ENCODE measurements around the gene LILRB2. TPM values are rescaled to one million over a fixed set of nuclear protein-coding genes. Genes with fewer than 3 reads are reported as not detected.
"Not testable (repeated sequence)": the region's sequence is repeated elsewhere in the genome, so short reads cannot be mapped to it uniquely, and the experiment has no call there.

The LILRB2 gene
- total RNA-seq, 1 experiment from 2014 or later, result not detected

DNA sequence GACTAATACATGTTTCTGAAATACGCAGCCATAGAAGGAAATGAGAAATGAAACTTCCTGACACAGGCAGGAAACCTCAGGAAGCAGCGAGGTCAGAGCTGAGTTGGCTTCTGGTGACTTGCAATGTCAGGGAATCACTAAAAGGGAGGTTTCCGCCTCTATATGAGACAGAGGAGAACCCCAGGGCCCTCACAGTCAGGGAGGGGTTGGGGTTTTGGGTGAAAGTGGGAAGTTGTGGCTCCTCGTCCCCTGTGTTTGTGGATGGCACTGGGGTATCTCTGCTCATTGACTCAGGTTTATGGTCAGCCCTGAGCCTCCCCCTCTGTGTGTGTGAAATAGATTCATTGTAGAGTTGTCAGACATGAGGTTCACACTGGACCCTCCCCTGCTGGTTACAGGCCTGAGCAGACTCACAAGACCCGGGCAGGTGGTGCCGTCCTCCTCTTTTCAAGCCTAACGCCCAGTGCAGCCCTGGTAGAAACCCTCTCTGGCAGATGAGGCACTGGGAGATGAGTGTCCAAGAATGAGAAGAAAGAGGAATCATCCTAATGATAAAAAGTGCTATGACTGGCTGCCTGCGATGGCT is 32.8 kb downstream of the LILRB2 start:
- BruUV-seq (replicated peaks), result no TSS peak
- DNase-seq, result no peak

DNA sequence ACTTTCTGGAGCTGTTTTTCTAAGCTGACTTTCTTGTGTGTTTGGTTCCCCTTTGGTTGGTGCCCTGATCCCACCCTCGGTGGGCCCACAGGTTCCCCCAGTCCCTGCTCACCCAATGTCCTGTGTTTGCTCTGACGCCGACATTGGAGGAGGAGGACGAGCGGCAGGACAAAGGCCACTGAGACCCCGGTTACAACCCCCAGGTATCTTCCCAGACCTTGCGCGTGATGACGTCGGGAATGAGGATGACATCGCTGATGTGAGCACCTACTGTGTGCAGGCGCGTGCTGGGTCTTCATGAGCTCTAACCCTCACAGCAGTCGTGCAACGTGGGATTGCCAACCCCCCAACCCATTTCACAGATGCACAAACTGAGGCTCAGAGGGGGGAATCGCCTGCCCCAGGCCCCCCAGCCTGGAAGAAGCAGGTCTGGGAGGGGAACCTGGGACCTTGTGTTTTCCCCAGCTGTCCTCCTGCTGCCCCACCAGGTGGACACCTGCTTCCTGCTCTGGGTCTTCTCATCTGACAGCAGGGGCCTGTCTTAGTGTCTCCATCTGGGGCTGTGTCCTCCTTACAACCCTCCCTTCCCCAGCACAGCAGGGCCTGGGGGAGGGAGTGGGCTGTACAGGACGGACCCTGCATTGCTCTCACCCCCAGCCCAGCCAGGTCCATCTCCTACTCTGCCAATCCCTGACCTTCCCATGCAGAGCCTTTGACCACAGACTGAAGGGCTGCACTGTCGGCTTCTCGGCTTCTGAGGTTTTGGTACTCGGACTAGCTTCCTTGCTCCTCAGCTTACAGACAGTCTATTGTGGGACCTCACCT is 33.6 kb downstream of the LILRB2 start:
- no peaks in the 10 kb centered on the region for H3K36me3 ChIP-seq (ENCODE audit: control insufficient read depth, insufficient read depth, low read length)
- H3K27ac Mint-ChIP-seq (ENCODE audit: unreplicated experiment), result no peak overlapping the region
- H3K4me3 Mint-ChIP-seq (ENCODE audit: unreplicated experiment), result no peak overlapping the region
- POLR2A ChIA-PET, result no interaction called here
- H3K4me1 Mint-ChIP-seq (ENCODE audit: low read depth, unreplicated experiment), result no peaks in the 10 kb centered on the region
- no peaks in the 10 kb centered on the region for H3K9me3 ChIP-seq
- no peaks in the 10 kb centered on the region for H3K36me3 Mint-ChIP-seq (ENCODE audit: insufficient read depth, unreplicated experiment)
- no peaks in the 10 kb centered on the region for H3K27me3 ChIP-seq (replicated peaks; ENCODE audit: control insufficient read depth, insufficient read depth, low read length)
- H3K27me3 Mint-ChIP-seq (ENCODE audit: insufficient read depth, unreplicated experiment), result peaks cover 23% of the 10 kb centered on the region
- CTCF ChIA-PET, result no interaction called here
- no peak overlapping the region for H3K4me3 ChIP-seq (ENCODE audit: low read depth, low read length)
- DNase-seq, result no peak
- H3K9me3 Mint-ChIP-seq (ENCODE audit: unreplicated experiment), result no peaks in the 10 kb centered on the region
- TF ChIP-seq, protein P1, sequence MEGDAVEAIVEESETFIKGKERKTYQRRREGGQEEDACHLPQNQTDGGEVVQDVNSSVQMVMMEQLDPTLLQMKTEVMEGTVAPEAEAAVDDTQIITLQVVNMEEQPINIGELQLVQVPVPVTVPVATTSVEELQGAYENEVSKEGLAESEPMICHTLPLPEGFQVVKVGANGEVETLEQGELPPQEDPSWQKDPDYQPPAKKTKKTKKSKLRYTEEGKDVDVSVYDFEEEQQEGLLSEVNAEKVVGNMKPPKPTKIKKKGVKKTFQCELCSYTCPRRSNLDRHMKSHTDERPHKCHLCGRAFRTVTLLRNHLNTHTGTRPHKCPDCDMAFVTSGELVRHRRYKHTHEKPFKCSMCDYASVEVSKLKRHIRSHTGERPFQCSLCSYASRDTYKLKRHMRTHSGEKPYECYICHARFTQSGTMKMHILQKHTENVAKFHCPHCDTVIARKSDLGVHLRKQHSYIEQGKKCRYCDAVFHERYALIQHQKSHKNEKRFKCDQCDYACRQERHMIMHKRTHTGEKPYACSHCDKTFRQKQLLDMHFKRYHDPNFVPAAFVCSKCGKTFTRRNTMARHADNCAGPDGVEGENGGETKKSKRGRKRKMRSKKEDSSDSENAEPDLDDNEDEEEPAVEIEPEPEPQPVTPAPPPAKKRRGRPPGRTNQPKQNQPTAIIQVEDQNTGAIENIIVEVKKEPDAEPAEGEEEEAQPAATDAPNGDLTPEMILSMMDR (IDR thresholded peaks at IDR 0.05; ENCODE audit: insufficient read depth in 1 of 2, low read depth in 1 of 2, low read length in 1 of 2, severe bottlenecking in 1 of 2, unreplicated experiment in 1 of 2), result no peak
- intact Hi-C loops (cut with micrococcal nuclease; ENCODE audit: unreplicated experiment), result no loop called here
- BruUV-seq (replicated peaks), result no TSS peak
- H3K4me1 ChIP-seq, result no peaks in the 10 kb centered on the region

More for the DNA sequence above, 32.8 kb downstream of the LILRB2 start:
- Mint-ChIP-seq H3K36me3 (ENCODE audit: insufficient read depth, unreplicated experiment) (no peaks in the 10 kb centered on the region), H3K9me3 (ENCODE audit: unreplicated experiment) (no peaks in the 10 kb centered on the region), H3K27ac (ENCODE audit: unreplicated experiment) (no peak overlapping the region), H3K4me1 (ENCODE audit: low read depth, unreplicated experiment) (no peaks in the 10 kb centered on the region), H3K27me3 (ENCODE audit: insufficient read depth, unreplicated experiment) (peaks cover 28% of the 10 kb centered on the region), H3K4me3 (ENCODE audit: unreplicated experiment) (no peak overlapping the region)
- intact Hi-C loops (cut with micrococcal nuclease; ENCODE audit: unreplicated experiment), result no loop called here
- Histone ChIP-seq H3K4me3 (ENCODE audit: low read depth, low read length) (no peak overlapping the region), H3K27me3 (replicated peaks; ENCODE audit: control insufficient read depth, insufficient read depth, low read length) (no peaks in the 10 kb centered on the region), H3K4me1 (no peaks in the 10 kb centered on the region), H3K9me3 (no peaks in the 10 kb centered on the region), H3K36me3 (ENCODE audit: control insufficient read depth, insufficient read depth, low read length) (no peaks in the 10 kb centered on the region)
- TF ChIP-seq, protein P1 (IDR thresholded peaks at IDR 0.05; ENCODE audit: insufficient read depth in 1 of 2, low read depth in 1 of 2, low read length in 1 of 2, severe bottlenecking in 1 of 2, unreplicated experiment in 1 of 2), result no peak
- ChIA-PET POLR2A (no interaction called here), CTCF (no interaction called here)

DNA sequence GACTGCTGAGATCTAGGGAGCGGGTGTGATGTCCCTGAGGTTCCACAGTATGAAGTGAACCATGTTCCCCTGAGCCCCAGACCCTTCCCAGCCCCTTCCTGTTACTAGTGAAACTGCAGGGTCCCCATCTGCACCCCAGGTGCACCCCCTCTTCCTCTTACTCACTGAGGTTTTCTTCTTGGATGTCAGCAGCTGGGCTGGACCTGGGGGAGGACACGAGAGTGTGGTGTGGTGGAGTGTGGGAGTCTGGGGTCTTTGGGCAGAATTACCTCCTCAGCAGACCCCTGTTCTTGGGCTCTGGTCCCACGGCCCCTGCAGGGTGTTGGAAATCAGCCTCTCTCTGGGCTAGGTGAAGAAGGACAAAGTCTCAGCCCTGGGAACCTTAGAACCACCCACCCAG is 35.0 kb downstream of the LILRB2 start:
- H3K27me3 ChIP-seq (replicated peaks; ENCODE audit: control insufficient read depth, insufficient read depth, low read length), result no peaks in the 10 kb centered on the region
- TF ChIP-seq, protein P1 (IDR thresholded peaks at IDR 0.05; ENCODE audit: insufficient read depth in 1 of 2, low read depth in 1 of 2, low read length in 1 of 2, severe bottlenecking in 1 of 2, unreplicated experiment in 1 of 2), result no peak
- H3K9me3 ChIP-seq, result no peaks in the 10 kb centered on the region
- no peaks in the 10 kb centered on the region for H3K9me3 Mint-ChIP-seq (ENCODE audit: unreplicated experiment)
- H3K4me3 Mint-ChIP-seq (ENCODE audit: unreplicated experiment), result no peak overlapping the region
- no peaks in the 10 kb centered on the region for H3K4me1 Mint-ChIP-seq (ENCODE audit: low read depth, unreplicated experiment)
- H3K27ac Mint-ChIP-seq (ENCODE audit: unreplicated experiment), result no peak overlapping the region
- no TSS peak for BruUV-seq (replicated peaks)
- intact Hi-C loops (cut with micrococcal nuclease; ENCODE audit: unreplicated experiment), result no loop called here
- ChIA-PET POLR2A (no interaction called here), CTCF (no interaction called here)
- DNase-seq, result no peak
- no peaks in the 10 kb centered on the region for H3K4me1 ChIP-seq
- H3K36me3 ChIP-seq (ENCODE audit: control insufficient read depth, insufficient read depth, low read length), result no peaks in the 10 kb centered on the region
- H3K27me3 Mint-ChIP-seq (ENCODE audit: insufficient read depth, unreplicated experiment), result peaks cover 17% of the 10 kb centered on the region
- H3K4me3 ChIP-seq (ENCODE audit: low read depth, low read length), result no peak overlapping the region
- H3K36me3 Mint-ChIP-seq (ENCODE audit: insufficient read depth, unreplicated experiment), result no peaks in the 10 kb centered on the region

DNA sequence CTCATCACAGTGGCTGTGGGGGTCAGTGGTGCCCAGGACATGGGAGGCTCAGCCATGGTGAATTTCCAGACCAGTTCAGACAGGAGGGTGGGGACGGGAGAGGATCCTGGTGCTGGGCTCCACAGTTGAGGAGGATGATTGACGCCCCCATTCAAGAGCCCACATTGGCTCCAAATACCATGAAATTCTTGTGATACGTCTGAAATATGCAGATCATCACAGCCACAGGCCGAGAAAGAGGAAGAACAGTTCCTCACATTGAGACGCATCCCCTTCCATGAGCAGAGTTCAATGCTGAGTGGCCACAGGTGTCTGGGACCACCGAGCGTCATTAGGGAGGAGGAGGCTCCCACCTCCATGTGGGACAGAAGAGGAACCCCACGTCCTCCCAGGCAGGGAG is 37.1 kb downstream of the LILRB2 start:
- H3K4me3 Mint-ChIP-seq (ENCODE audit: unreplicated experiment); H3K4me3 ChIP-seq (ENCODE audit: low read depth, low read length); H3K36me3 ChIP-seq (ENCODE audit: control insufficient read depth, insufficient read depth, low read length); BruUV-seq (replicated peaks); H3K9me3 ChIP-seq; POLR2A ChIA-PET; DNase-seq; H3K27ac Mint-ChIP-seq (ENCODE audit: unreplicated experiment); intact Hi-C loops (cut with micrococcal nuclease; ENCODE audit: unreplicated experiment); H3K9me3 Mint-ChIP-seq (ENCODE audit: unreplicated experiment); H3K4me1 ChIP-seq; H3K27me3 ChIP-seq (replicated peaks; ENCODE audit: control insufficient read depth, insufficient read depth, low read length); CTCF ChIA-PET; H3K4me1 Mint-ChIP-seq (ENCODE audit: low read depth, unreplicated experiment); H3K36me3 Mint-ChIP-seq (ENCODE audit: insufficient read depth, unreplicated experiment): not testable (repeated sequence)
- peaks cover 11% of the 10 kb centered on the region for H3K27me3 Mint-ChIP-seq (ENCODE audit: insufficient read depth, unreplicated experiment)

DNA sequence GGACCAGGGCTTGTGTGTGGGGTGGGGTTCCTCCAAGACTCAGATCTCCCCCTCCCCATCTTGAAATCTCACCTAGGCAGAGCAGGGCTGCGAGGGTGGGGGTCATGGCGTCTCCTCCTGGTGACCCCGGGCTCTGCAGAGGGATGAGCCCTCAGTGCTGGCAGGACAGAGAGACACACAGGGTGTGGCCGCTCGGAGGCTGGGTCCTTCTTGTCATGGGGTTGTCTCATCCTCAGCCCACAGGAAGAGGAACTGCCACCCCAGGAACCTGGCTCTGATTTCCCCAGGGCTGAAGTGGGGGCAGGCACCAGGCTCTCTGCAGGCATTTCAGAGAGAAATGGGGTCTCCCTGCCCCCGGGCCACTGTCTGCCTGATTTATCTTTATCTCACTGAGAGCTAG is 38.3 kb downstream of the LILRB2 start, which contains the start of gene LILRA6:
LILRA6 (minus strand) TSS at position 145 of the 400 bp plus-strand sequence.
- H3K27ac Mint-ChIP-seq (ENCODE audit: unreplicated experiment); H3K4me3 ChIP-seq (ENCODE audit: low read depth, low read length): not testable (repeated sequence)

More for the DNA sequence above, 38.3 kb downstream of the LILRB2 start, which contains the start of gene LILRA6:
- BruUV-seq (replicated peaks); POLR2A ChIA-PET; H3K9me3 Mint-ChIP-seq (ENCODE audit: unreplicated experiment); H3K36me3 Mint-ChIP-seq (ENCODE audit: insufficient read depth, unreplicated experiment); H3K27me3 Mint-ChIP-seq (ENCODE audit: insufficient read depth, unreplicated experiment); intact Hi-C loops (cut with micrococcal nuclease; ENCODE audit: unreplicated experiment); DNase-seq; H3K4me1 ChIP-seq; CTCF ChIA-PET; H3K4me3 Mint-ChIP-seq (ENCODE audit: unreplicated experiment); H3K36me3 ChIP-seq (ENCODE audit: control insufficient read depth, insufficient read depth, low read length); H3K4me1 Mint-ChIP-seq (ENCODE audit: low read depth, unreplicated experiment); H3K9me3 ChIP-seq; H3K27me3 ChIP-seq (replicated peaks; ENCODE audit: control insufficient read depth, insufficient read depth, low read length): not testable (repeated sequence)
